Osteoblast (primary cell): ENCODE measurements around the gene GNL1. TPM values are rescaled to one million over a fixed set of nuclear protein-coding genes. Genes with fewer than 3 reads are reported as not detected.
A peak's percentile ranks its signal among the peaks of the same experiment; 100 is the strongest.

Source experiments
- DNase-seq: peaks from one replicate; pipeline ENCODE4 v3.0.0; 2011; ENCODE audit warnings: low spot score, mixed read lengths; ENCODE audit not compliant: insufficient read length; ENCODE audit errors: missing footprints
- H2AFZ ChIP-seq: 2 replicates; pipeline ENCODE4 v1.6.0; 2011; ENCODE audit warnings: mild to moderate bottlenecking, low read length
- H3K27ac ChIP-seq: 2 replicates; pipeline ENCODE4 v1.5.1; 2011; ENCODE audit warnings: mild to moderate bottlenecking, low read depth, low read length, moderate library complexity
- H3K27me3 ChIP-seq: 2 replicates; pipeline ENCODE4 v1.6.0; 2012; ENCODE audit warnings: mild to moderate bottlenecking, control low read depth, inconsistent platforms, low read length, moderate library complexity; ENCODE audit not compliant: insufficient read depth
- H3K36me3 ChIP-seq: 2 replicates; pipeline ENCODE4 v1.5.1; 2011; ENCODE audit warnings: mild to moderate bottlenecking, low read length, control low read depth, moderate library complexity; ENCODE audit not compliant: insufficient read depth
- H3K4me1 ChIP-seq: 2 replicates; pipeline ENCODE4 v1.5.1; 2011; ENCODE audit warnings: mild to moderate bottlenecking, low read length, control low read depth, moderate library complexity; ENCODE audit not compliant: insufficient read depth
- H3K4me2 ChIP-seq: 2 replicates; pipeline ENCODE4 v1.6.0; 2011; ENCODE audit warnings: mild to moderate bottlenecking, low read length; ENCODE audit not compliant: insufficient read depth
- H3K4me3 ChIP-seq: fragments of 200-600 bp; sonication (generic); 3 replicates; pipeline ENCODE4 v1.5.1; 2012; ENCODE audit warnings: mild to moderate bottlenecking, low read length, inconsistent platforms; ENCODE audit not compliant: insufficient read depth
- H3K79me2 ChIP-seq: 2 replicates; pipeline ENCODE4 v1.6.0; 2012; ENCODE audit warnings: mild to moderate bottlenecking, low read length, control low read depth, inconsistent platforms; ENCODE audit not compliant: insufficient read depth
- H3K9me3 ChIP-seq: 2 replicates; pipeline ENCODE4 v1.5.1; 2011; ENCODE audit warnings: low read depth, low read length, control low read depth
- H4K20me1 ChIP-seq: 2 replicates; pipeline ENCODE4 v1.6.0; 2012; ENCODE audit warnings: mild to moderate bottlenecking, low read length, control low read depth; ENCODE audit not compliant: insufficient read depth
- total RNA-seq: library from RNA; depleted of rRNA; stranded (reverse); fragments of >200 nt; gene quantifications from 2 replicates; pipeline ENCODE4 v1.2.3, GENCODE V29; 2012
- TF ChIP-seq, protein P1 (sequence below): IDR thresholded peaks from 2 replicates; pipeline ENCODE4 v1.5.1; 2011; ENCODE audit warnings: mild to moderate bottlenecking, low read depth, low read length, moderate library complexity; ENCODE audit errors: extremely low read depth

The GNL1 gene
- total RNA-seq, 1 donor: 56.5 TPM

DNA sequence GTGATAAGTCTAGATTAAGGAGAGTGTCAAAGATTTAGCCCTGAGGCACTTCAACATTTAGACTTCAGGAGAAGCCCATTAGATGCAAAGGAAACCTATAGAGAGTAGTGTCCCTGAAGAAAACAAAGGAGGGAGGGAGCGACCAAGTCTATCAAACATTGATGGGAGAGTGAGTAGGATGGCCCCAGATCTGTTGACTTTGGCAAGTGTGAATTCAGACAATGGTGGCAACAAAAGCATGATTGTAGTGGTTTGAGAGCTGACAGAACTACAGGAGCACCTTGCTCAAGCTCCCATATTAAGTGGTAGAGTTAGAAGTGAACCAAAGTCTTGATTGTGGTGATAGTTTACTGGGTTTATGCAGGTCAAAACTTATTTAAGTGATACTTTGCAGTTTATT lies 14.0 kb upstream of the GNL1 start:
- Histone ChIP-seq H3K4me2 (peak overlapping the region; percentile 96), H3K4me3 (peak overlapping the region; percentile 99), H3K27me3 (no peaks in the 10 kb centered on the region), H3K4me1 (peaks cover 23% of the 10 kb centered on the region), H2AFZ (peak overlapping the region; percentile 98), H3K36me3 (no peaks in the 10 kb centered on the region), H4K20me1 (peaks cover 32% of the 10 kb centered on the region), H3K9me3 (no peaks in the 10 kb centered on the region), H3K79me2 (peaks cover 40% of the 10 kb centered on the region), H3K27ac (peak overlapping the region; percentile 98)
- TF ChIP-seq, protein P1, sequence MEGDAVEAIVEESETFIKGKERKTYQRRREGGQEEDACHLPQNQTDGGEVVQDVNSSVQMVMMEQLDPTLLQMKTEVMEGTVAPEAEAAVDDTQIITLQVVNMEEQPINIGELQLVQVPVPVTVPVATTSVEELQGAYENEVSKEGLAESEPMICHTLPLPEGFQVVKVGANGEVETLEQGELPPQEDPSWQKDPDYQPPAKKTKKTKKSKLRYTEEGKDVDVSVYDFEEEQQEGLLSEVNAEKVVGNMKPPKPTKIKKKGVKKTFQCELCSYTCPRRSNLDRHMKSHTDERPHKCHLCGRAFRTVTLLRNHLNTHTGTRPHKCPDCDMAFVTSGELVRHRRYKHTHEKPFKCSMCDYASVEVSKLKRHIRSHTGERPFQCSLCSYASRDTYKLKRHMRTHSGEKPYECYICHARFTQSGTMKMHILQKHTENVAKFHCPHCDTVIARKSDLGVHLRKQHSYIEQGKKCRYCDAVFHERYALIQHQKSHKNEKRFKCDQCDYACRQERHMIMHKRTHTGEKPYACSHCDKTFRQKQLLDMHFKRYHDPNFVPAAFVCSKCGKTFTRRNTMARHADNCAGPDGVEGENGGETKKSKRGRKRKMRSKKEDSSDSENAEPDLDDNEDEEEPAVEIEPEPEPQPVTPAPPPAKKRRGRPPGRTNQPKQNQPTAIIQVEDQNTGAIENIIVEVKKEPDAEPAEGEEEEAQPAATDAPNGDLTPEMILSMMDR: no peak
- DNase-seq: peak; percentile 10

DNA sequence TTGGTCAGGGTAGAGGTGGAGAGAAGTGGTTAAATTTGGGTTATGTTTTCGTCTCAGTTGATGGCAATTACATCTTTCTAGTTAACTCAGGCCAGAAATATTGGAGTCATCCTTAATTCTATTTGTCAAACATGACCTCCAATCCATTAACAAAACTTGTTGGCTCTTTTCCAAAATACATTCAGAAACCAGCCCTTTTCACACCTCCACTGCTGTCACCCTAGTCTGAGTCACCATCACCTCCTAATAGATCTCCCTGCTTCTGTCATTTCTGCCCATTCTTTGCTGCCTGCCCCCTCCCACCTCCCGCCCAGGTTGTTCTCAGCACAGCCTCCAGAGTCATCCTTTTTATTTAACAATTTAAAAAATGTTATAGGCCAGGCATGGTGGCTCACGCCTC lies 12.0 kb upstream of the GNL1 start:
- TF ChIP-seq, protein P1: no peak
- H3K27ac ChIP-seq: no peak overlapping the region
- H3K4me2 ChIP-seq: no peak overlapping the region
- H3K4me3 ChIP-seq: no peak overlapping the region
- DNase-seq: no peak
- H2AFZ ChIP-seq: no peak overlapping the region
- H3K36me3 ChIP-seq: no peaks in the 10 kb centered on the region
- no peaks in the 10 kb centered on the region for H3K9me3 ChIP-seq
- no peaks in the 10 kb centered on the region for H3K27me3 ChIP-seq
- H4K20me1 ChIP-seq: peaks cover 20% of the 10 kb centered on the region
- H3K4me1 ChIP-seq: peaks cover 23% of the 10 kb centered on the region
- peaks cover 20% of the 10 kb centered on the region for H3K79me2 ChIP-seq

- H3K4me1 ChIP-seq: peaks cover 8% of the 10 kb centered on the region
- DNase-seq: peak; percentile 32
Observed at GRCh38 chr6:30565772-30566171, 9.5 kb upstream of the GNL1 start.

GRCh38 chr6:30564114-30564513 lies 7.8 kb upstream of the GNL1 start:
- DNase-seq: peak; percentile 51
- Histone ChIP-seq H3K4me2 (no peak overlapping the region), H3K27me3 (no peaks in the 10 kb centered on the region), H3K9me3 (no peaks in the 10 kb centered on the region), H3K79me2 (peaks cover 3% of the 10 kb centered on the region), H3K4me3 (no peak overlapping the region), H3K4me1 (no peaks in the 10 kb centered on the region), H4K20me1 (no peaks in the 10 kb centered on the region), H3K36me3 (peaks cover 16% of the 10 kb centered on the region), H2AFZ (no peak overlapping the region), H3K27ac (no peak overlapping the region)
- TF ChIP-seq, protein P1: no peak

More at GRCh38 chr6:30565772-30566171, 9.5 kb upstream of the GNL1 start:
- no peaks in the 10 kb centered on the region for H3K79me2 ChIP-seq
- H3K27me3 ChIP-seq: no peaks in the 10 kb centered on the region
- H3K9me3 ChIP-seq: no peaks in the 10 kb centered on the region
- H4K20me1 ChIP-seq: no peaks in the 10 kb centered on the region
- no peak overlapping the region for H3K27ac ChIP-seq
- TF ChIP-seq, protein P1: no peak
- peaks cover 16% of the 10 kb centered on the region for H3K36me3 ChIP-seq
- no peak overlapping the region for H2AFZ ChIP-seq
- H3K4me2 ChIP-seq: no peak overlapping the region
- H3K4me3 ChIP-seq: no peak overlapping the region
